HG03095 (cell line): ENCODE data around the gene RPL28.
"Not testable (repeated sequence)": the region's sequence is repeated elsewhere in the genome, so short reads cannot be mapped to it uniquely, and the experiment has no call there.

ENCODE experiments used
- ATAC-seq: cut with Tn5 transposase; IDR thresholded peaks from one replicate; pipeline ENCODE4 v1.9.1; 2021; ENCODE audit warnings: moderate library complexity; ENCODE audit not compliant: unreplicated experiment

RPL28 gene

DNA sequence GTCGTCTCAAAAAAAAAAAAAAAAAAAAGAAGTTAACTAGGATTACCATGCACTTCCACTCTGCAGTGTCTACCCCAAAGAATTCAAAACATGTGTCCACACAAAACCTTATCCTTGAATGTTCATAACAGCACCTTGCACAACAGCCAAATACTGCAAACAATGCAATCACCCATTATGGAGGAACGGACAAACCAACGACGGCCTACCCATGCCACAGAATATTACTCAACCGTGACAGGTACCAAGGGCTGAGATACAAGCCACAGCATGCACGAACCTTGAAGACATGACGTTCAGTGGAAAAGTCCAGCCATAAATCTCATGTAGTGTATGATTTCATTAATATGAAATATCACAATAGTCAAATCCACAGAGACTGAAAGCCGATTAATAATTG is 60.3 kb downstream of the RPL28 start:
- ATAC-seq, result no peak

DNA sequence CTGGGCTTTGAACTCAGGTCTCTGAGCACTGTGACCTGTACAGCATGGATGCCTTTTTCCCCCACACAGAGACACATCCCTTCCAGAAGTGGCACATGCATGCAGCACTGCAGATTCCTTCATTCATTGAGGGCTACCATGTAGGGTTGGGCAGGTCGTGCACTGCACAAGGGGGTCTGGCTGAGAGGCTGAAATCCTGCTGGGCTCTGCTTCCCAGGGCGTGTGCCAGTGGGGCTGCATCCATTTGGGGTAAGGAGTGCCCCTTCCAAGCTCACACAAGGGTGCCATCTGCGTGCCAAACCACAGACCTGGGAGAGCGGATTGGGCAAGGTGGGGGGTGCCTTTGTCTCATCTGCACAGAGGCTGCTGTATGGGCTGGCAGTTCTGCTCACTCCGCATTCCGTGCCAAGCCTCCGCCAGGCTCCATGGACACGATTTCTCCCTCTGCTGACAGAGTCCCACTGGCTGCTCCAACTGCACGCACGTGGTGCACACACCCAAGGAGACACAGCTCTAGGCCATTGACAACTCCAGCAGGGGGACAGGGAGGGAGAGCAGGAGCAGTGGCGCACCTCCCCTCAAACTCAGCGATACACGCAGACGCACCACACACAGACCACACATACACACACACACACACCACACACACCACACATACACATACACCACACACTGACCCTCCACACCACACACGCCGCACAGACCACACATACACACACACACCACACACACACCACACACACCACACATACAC is 61.9 kb downstream of the RPL28 start:
- ATAC-seq, result no peak

DNA sequence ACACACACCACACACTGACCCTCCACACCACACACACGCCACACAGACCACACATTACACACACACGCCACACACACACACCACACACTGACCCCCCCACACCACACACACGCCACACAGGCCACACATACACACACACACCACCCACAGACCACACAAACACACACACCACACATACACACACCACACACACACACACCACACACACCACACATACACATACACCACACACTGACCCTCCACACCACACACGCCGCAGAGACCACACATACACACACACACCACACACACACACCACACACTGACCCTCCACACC is 62.4 kb downstream of the RPL28 start:
- ATAC-seq, result not testable (repeated sequence)

DNA sequence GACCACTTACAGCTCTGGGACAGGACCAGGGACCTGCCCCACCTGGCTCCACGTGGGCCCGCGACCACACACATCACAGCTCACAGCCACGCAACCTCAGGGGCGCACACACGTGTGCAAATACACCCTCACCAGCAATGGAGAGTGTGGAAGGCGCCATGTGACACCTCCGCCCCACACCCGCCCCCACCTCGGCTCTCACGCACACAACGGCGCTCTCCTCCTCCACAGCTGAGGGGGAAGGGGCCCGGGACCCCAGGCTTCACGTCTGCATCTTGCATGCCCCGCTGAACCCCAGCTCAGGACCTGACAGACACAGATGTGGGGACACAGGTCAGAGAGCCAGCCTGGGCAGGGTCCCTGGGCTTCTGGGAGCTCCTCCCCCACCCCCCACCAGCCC is 63.7 kb downstream of the RPL28 start:
- ATAC-seq, result no peak

DNA sequence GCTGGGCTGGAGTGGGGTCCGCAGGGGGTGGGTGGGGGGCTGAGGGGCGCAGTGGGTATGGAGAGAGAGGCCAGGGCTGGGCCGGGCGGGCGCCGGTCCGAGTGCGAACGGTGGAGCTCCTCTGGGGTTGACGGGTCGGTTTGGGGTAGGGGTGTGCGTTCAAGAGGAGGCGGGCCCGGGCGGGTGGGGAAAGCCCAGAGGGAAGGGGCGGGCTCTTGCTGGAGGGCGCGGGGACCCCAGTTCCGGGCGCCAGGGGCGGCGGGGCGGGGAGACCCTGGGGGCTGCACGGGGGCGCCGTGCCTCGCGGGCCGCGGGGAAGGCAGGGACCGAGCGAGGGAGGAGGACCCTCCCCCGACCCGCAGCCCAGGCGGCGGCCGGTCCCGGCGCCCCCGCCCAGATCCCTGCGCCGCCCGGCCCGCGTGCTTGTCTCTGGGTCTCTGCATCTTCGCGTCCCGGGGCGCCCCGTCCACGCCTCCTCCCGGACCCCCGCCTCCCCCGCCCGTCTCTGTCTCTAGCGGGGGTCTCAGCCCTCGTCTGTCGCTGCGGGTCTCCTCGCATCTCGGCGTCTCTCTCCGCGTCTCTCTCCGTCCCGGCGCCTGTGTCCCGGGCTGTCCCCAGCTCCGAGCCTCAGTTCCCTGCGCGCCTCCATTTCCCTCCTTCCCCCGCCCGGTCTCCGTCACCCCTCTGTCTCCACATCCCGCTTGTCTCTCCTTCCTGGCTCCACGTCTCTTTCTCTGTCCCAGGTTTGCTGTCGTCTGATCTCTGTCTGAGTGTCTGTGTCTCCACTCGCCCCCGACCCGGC is 65.6 kb downstream of the RPL28 start:
- ATAC-seq, result no peak

DNA sequence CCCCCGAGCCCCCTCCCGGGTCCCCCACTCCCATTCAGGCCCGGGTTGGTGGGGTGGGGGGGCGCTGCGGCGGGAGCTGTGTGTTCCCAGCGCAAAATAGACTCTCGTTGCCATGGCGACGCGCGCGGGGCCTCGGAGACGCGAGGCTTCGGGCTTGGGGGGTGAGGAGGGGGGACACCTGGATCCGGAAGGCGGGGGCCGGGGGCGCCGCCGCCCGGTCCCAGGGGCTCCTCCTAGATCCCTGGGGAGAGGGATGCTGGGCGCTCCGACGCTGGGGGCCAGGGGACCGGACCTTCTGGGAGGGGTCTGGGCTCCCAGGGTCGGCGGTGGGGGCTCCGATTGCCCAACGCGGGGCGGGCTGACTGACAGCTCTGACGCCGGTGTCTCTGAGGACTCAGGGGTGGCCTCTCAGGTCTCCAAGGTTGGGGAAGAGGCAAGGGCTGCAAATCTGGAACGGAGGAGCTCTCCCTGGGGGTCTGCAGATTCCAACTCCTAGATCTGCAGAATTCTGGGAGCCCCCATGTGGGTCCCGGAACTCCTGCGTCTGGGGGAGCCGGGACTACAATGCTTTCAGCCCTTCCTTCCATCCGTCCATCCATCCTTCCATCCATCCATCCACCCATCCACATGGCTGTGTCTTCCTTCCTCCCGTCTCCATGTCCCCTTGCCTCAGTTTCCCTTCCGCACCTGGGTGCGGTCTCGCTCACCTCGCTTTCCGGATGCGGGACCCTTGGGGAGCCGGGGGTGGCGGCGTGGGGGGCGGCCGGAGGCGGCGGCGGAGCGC is 66.4 kb downstream of the RPL28 start:
- ATAC-seq, result no peak
